ENCODE results near the gene LGSN.

DNA sequence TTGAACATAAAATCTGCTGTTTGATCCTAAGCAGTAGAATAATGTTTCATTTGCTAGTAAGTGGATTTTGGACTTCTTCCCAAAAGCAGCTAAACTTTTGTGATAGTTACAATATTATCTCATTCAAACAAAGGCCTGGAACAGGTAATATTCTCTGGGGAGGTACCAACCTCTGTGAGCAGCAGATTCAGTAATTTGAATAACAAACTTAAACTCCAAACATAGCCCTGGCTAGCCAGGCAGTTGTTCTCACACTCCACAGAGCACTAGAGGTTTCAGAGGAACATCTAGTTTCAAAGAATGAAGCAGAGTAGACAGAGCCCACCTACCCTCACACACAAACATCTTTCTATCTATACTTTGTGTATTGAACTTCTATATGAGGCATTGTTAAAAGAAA, 40.9 kb downstream of the LGSN start:
- TF ChIP-seq CTCF (IDR thresholded peaks at IDR 0.05; ENCODE audit: poor library complexity) = no peak
- no peak for TF ChIP-seq EZH2 (IDR thresholded peaks at IDR 0.05; ENCODE audit: borderline replicate concordance)
